Measurements from ENCODE around the gene RNF8.

Gene RNF8

GRCh38 chr6:37313723-37314486, 39.9 kb upstream of the RNF8 start:
- TF ChIP-seq ZNF16 (tag by site-specific recombination; IDR thresholded peaks at IDR 0.05; ENCODE audit: low read depth) (peak; percentile 38; the same call in 1 of the 2 replicates), KLF16 (tag by site-specific recombination; IDR thresholded peaks at IDR 0.05) (no peak)
- Histone ChIP-seq H3K4me3 (ENCODE audit: low read depth, low read length) (no peak overlapping the region), H3K36me3 (ENCODE audit: control insufficient read depth in 2 of 2, insufficient read depth in 1 of 2, low read length in 2 of 2) (peaks cover 12 to 68% of the 10 kb centered on the region in 2 experiments; a peak in 2 of 3 replicates), H3K9me3 (ENCODE audit: control insufficient read depth, insufficient read depth, low read depth, low read length) (no peaks in the 10 kb centered on the region), H3K4me1 (ENCODE audit: control insufficient read depth, insufficient read depth, low read length) (no peaks in the 10 kb centered on the region), H3K27ac (ENCODE audit: extremely low read depth, low read depth, low read length) (no peak overlapping the region)
- CTCF ChIA-PET = interaction anchor here (0.6 to 10.6 kb wide), 28 partner anchors 9 to 554 kb away, joined by 3 to 103 read pairs (median 4); partner anchors contain the start of genes C6orf89, TBC1D22B and TMEM217
- POLR2A ChIA-PET = interaction anchor here (1.1 kb wide), 1 partner anchor 296 kb away, joined by 5 read pairs; no protein-coding TSS in a partner anchor

GRCh38 chr6:37314487-37315156, 39.2 kb upstream of the RNF8 start:
- TF ChIP-seq SCRT2 (tag by site-specific recombination; IDR thresholded peaks at IDR 0.05) (peak; percentile 91), ZNF561 (tag by site-specific recombination; IDR thresholded peaks at IDR 0.05; ENCODE audit: borderline replicate concordance) (peak; percentile 47; the same call in 1 of the 2 replicates), MEIS1 (CRISPR knock-in tag; IDR thresholded peaks at IDR 0.05; ENCODE audit: borderline replicate concordance) (0 out of 2 replicates have a peak, but pooled peaks have one; percentile 63), CTCF (tag by site-specific recombination; IDR thresholded peaks at IDR 0.05) (peak; percentile 52), ZNF654 (tag by site-specific recombination; IDR thresholded peaks at IDR 0.05; ENCODE audit: low read depth) (peak; percentile 63), SCRT1 (tag by site-specific recombination; IDR thresholded peaks at IDR 0.05; ENCODE audit: borderline replicate concordance) (peak; percentile 78; the same call in 1 of the 2 replicates), ZNF660 (tag by site-specific recombination; IDR thresholded peaks at IDR 0.05) (peak; percentile 96), ZNF140 (tag by site-specific recombination; IDR thresholded peaks at IDR 0.05) (no peak), ZBTB48 (tag by site-specific recombination; IDR thresholded peaks at IDR 0.05) (peak; percentile 63), ZNF585B (tag by site-specific recombination; IDR thresholded peaks at IDR 0.05) (peak; percentile 92), PRDM1 (tag by site-specific recombination; IDR thresholded peaks at IDR 0.05) (no peak), EGR2 (tag by site-specific recombination; IDR thresholded peaks at IDR 0.05; ENCODE audit: low read depth) (no peak)
- Histone ChIP-seq H3K9me3 (ENCODE audit: control insufficient read depth, insufficient read depth, low read depth, low read length) (no peaks in the 10 kb centered on the region), H3K4me1 (ENCODE audit: control insufficient read depth, insufficient read depth, low read length) (no peaks in the 10 kb centered on the region), H3K4me3 (ENCODE audit: low read depth, low read length) (no peak overlapping the region), H3K27ac (ENCODE audit: extremely low read depth, low read depth, low read length) (no peak overlapping the region), H3K36me3 (ENCODE audit: control insufficient read depth in 2 of 2, insufficient read depth in 1 of 2, low read length in 2 of 2) (peaks cover 12 to 72% of the 10 kb centered on the region in 2 experiments; a peak in 2 of 3 replicates)
- ChIA-PET POLR2A (interaction anchor here (0.5 to 1.1 kb wide), 2 partner anchors 93 to 297 kb away, joined by 3 to 5 read pairs; no protein-coding TSS in a partner anchor), CTCF (interaction anchor here (0.5 to 10.6 kb wide), 34 partner anchors 10 to 555 kb away, joined by 3 to 103 read pairs (median 3); partner anchors contain the start of genes TBC1D22B and TMEM217)

DNA sequence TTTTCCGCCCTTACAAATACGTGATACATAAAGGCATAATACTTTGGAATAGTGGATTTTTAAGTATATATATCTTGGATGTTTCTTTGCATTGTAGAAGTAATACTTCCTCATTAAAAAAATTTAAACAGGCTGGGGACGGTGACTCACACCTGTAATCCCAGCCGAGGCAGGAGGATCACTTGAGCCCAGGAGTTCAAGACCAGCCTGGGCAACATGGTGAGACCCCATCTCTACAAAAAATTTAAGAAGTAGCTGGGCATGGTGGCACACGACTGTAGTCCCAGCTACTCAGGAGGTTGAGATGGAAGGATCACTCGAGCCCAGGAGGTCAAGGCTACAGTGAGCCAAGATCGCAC, 38.6 kb upstream of the RNF8 start:
- Histone ChIP-seq H3K4me3 (ENCODE audit: low read depth, low read length) (no peak overlapping the region), H3K36me3 (ENCODE audit: control insufficient read depth in 2 of 2, insufficient read depth in 1 of 2, low read length in 2 of 2) (peaks cover 12 to 77% of the 10 kb centered on the region in 2 experiments; a peak in 2 of 3 replicates), H3K27ac (ENCODE audit: extremely low read depth, low read depth, low read length) (no peak overlapping the region), H3K9me3 (ENCODE audit: control insufficient read depth, insufficient read depth, low read depth, low read length) (no peaks in the 10 kb centered on the region), H3K4me1 (ENCODE audit: control insufficient read depth, insufficient read depth, low read length) (no peaks in the 10 kb centered on the region)
- ChIA-PET CTCF (interaction anchor here (0.5 to 10.6 kb wide), 24 partner anchors 10 to 392 kb away, joined by 3 to 103 read pairs (median 4); partner anchors contain the start of genes TBC1D22B and TMEM217), POLR2A (interaction anchor here (0.5 to 1.1 kb wide), 2 partner anchors 93 to 297 kb away, joined by 3 to 5 read pairs; no protein-coding TSS in a partner anchor)
- TF ChIP-seq ZNF664 (tag by site-specific recombination; IDR thresholded peaks at IDR 0.05) (0 out of 2 replicates have a peak, but pooled peaks have one; percentile 15), ZNF362 (tag by site-specific recombination; IDR thresholded peaks at IDR 0.05) (no peak), YY2 (tag by site-specific recombination; IDR thresholded peaks at IDR 0.05) (no peak), ZNF777 (tag by site-specific recombination; IDR thresholded peaks at IDR 0.05; ENCODE audit: borderline replicate concordance) (no peak), ZNF37A (tag by site-specific recombination; IDR thresholded peaks at IDR 0.05) (no peak), KLF17 (tag by site-specific recombination; IDR thresholded peaks at IDR 0.05) (no peak), GLIS1 (tag by site-specific recombination; IDR thresholded peaks at IDR 0.05) (no peak), ZNF558 (tag by site-specific recombination; IDR thresholded peaks at IDR 0.05) (no peak), ZNF202 (tag by site-specific recombination; IDR thresholded peaks at IDR 0.05; ENCODE audit: borderline replicate concordance) (no peak)

Measured in HEK293 (cell line).